A549 (cell line): Measurements from ENCODE around the gene SKI. TPM values are rescaled to one million over a fixed set of nuclear protein-coding genes. Genes with fewer than 3 reads are reported as not detected.

Experiments used
- ATAC-seq, 2 experiments: fragments of 200-7000 bp in 1 of 2; fragments of >200 bp in 1 of 2; cut with Nextera tagmentation in 1 of 2; cut with Tn5 transposase in 1 of 2; 3 replicates each; pipeline versions ENCODE4 v1.8.0 to v1.9.1; 2018 to 2020; ENCODE audit warnings: mild to moderate bottlenecking in 1 of 2, moderate library complexity in 1 of 2
- CTCF ChIA-PET: fragments of 300-600 bp; sonication (Branson Sonifier 250); formaldehyde crosslinking; extraction: SDS; loops from one replicate; lab custom pipeline; 2021; ENCODE audit warnings: antibody characterized with exemption, inconsistent platforms; lab: Yijun Ruan, JAX
- POLR2A ChIA-PET: fragments of 350-600 bp; formaldehyde crosslinking; extraction: SDS; loops from one replicate; lab custom pipeline; 2021; ENCODE audit warnings: antibody characterized with exemption, inconsistent platforms; lab: Yijun Ruan, JAX
- DNase-seq, 2 experiments: peaks; one replicate each; pipeline versions ENCODE4 v3.0.0 to v3.0.0-alpha.2; 2011 to 2016; ENCODE audit warnings: low read depth in 1 of 2, low spot score in 1 of 2
- FAIRE-seq: peaks from 2 replicates; lab custom pipeline; 2011; peaks lifted over from hg19 to GRCh38; lab: Jason Lieb, UNC
- H3K27ac ChIP-seq, 2 experiments: fragments of >200 bp; sonication (Bioruptor Twin); formaldehyde crosslinking; 3 replicates each; pipeline ENCODE4 v1.5.1; 2016 to 2017
- H3K4me1 ChIP-seq: fragments of >200 bp; sonication (Bioruptor Twin); formaldehyde crosslinking; 3 replicates; pipeline ENCODE4 v1.6.1; 2016
- H3K4me2 ChIP-seq: fragments of >200 bp; sonication (Bioruptor Twin); formaldehyde crosslinking; 3 replicates; pipeline ENCODE4 v1.6.1; 2016
- H3K4me3 ChIP-seq: fragments of >200 bp; sonication (Bioruptor Twin); formaldehyde crosslinking; 3 replicates; pipeline ENCODE4 v1.5.1; 2016
- H3K9me3 ChIP-seq: fragments of >200 bp; sonication (Bioruptor Twin); formaldehyde crosslinking; 3 replicates; pipeline ENCODE4 v1.6.1; 2016
- CBX2 ChIP-seq: fragments of 200-600 bp; sonication (generic); IDR thresholded peaks from 2 replicates; pipeline ENCODE4 v1.6.1; 2016; ENCODE audit warnings: low read depth, mild to moderate bottlenecking, borderline replicate concordance
- E2F6 ChIP-seq: IDR thresholded peaks from 2 replicates; pipeline ENCODE4 v1.6.1; 2012; ENCODE audit warnings: low read depth, borderline replicate concordance
- ELK1 ChIP-seq: fragments of 150-350 bp; IDR thresholded peaks from 2 replicates; pipeline ENCODE4 v1.6.1; 2014; ENCODE audit warnings: low read depth, mild to moderate bottlenecking, low read length
- FOSL2 ChIP-seq, 2 experiments: fragments of 450-650 bp in 1 of 2; fragments of >200 bp in 1 of 2; sonication (Bioruptor Twin) in 1 of 2; formaldehyde crosslinking; IDR thresholded peaks; 2 replicates each; pipeline versions ENCODE4 v1.5.0 to v1.6.1; 2016 to 2020; ENCODE audit warnings: mild to moderate bottlenecking in 1 of 2, moderate library complexity in 1 of 2
- HDAC2 ChIP-seq: fragments of 200-600 bp; sonication (generic); IDR thresholded peaks from 2 replicates; pipeline ENCODE4 v1.6.1; 2016
- HOXA7 ChIP-seq: fragments of 250-450 bp; sonication (Bioruptor Pico); IDR thresholded peaks from 2 replicates; pipeline ENCODE4 v1.5.0; 2020; ENCODE audit warnings: mild to moderate bottlenecking, moderate library complexity
- KDM5A ChIP-seq: fragments of 200-600 bp; sonication (generic); IDR thresholded peaks from 2 replicates; pipeline ENCODE4 v1.6.1; 2016; ENCODE audit warnings: antibody characterized with exemption, mild to moderate bottlenecking
- MAX ChIP-seq: IDR thresholded peaks from 2 replicates; pipeline ENCODE4 v1.6.1; 2012
- MYC ChIP-seq: IDR thresholded peaks from 2 replicates; pipeline ENCODE4 v1.6.1; 2012; ENCODE audit warnings: mild to moderate bottlenecking, inconsistent platforms, low read length, improper control_type of control experiment, borderline replicate concordance
- PBX3 ChIP-seq: IDR thresholded peaks from 2 replicates; pipeline ENCODE4 v1.6.1; 2012
- RAD21 ChIP-seq, 2 experiments: fragments of >200 bp in 1 of 2; sonication (Bioruptor Twin) in 1 of 2; formaldehyde crosslinking in 1 of 2; IDR thresholded peaks in 1 of 2; conservative IDR thresholded peaks in 1 of 2; 2 replicates in 1 of 2; 3 replicates in 1 of 2; pipeline ENCODE4 v1.6.1; 2012 to 2018; ENCODE audit warnings: inconsistent platforms in 1 of 2
- REST ChIP-seq: fragments of 200-600 bp; sonication (generic); IDR thresholded peaks from 2 replicates; pipeline ENCODE4 v1.6.1; 2016; ENCODE audit warnings: antibody characterized with exemption, mild to moderate bottlenecking, moderate library complexity
- RNF2 ChIP-seq: fragments of 200-600 bp; sonication (generic); IDR thresholded peaks from 2 replicates; pipeline ENCODE4 v1.6.1; 2016; ENCODE audit warnings: low read depth, mild to moderate bottlenecking, antibody characterized with exemption, moderate library complexity, borderline replicate concordance
- WGBS: methylation state at CpG from one replicate; pipeline ENCODE4 v1.1.6; 2017; ENCODE audit errors: missing lambda C conversion rate; 5-methylcytosine and 5-hydroxymethylcytosine counted together
- polyA plus RNA-seq, 4 experiments: library from polyadenylated mRNA; depleted of rRNA in 3 of 4; stranded (reverse); fragments of >200 nt; fragmentation: RNase III in 1 of 4; extraction: RNeasy Plus Mini Kit Qiagen cat#74134 plus additional on column Dnase treatment in 1 of 4; gene quantifications; 2 replicates in 3 of 4; 3 replicates in 1 of 4; pipeline ENCODE4 v1.2.3, GENCODE V29; 2011 to 2017

Gene SKI
- polyA plus RNA-seq, 2 of the 4 experiments (the other 2 are of a cell fraction) = 2.8 to 12.0 TPM

- POLR2A ChIA-PET = interaction anchor here (0.6 to 3.0 kb wide), 5 partner anchors 17 to 162 kb away, joined by 3 to 8 read pairs (median 4); partner anchors contain the start of genes FAAP20, MORN1 and RER1
These were observed 1.1 kb downstream of the SKI start for GRCh38 chr1:2229037-2229864.

More at GRCh38 chr1:2229037-2229864, 1.1 kb downstream of the SKI start:
- no peaks in the 10 kb centered on the region for H3K9me3 ChIP-seq
- ATAC-seq (peak; percentile 11 to 26; a peak in 3 of 6 replicates), FAIRE-seq (no peak), DNase-seq (peak in 1 of 2 experiments; percentile 68)
- H3K27ac ChIP-seq = peak overlapping the region; percentile 76 to 83
- CTCF ChIA-PET = interaction anchor here (1.1 to 7.6 kb wide), 7 partner anchors 17 to 155 kb away, joined by 3 to 49 read pairs (median 5); partner anchors contain the start of gene FAAP20
- TF ChIP-seq REST (no peak), MYC (no peak), HOXA7 (CRISPR knock-in tag) (no peak), CBX2 (no peak), MAX (peak; percentile 72), RNF2 (no peak), HDAC2 (no peak), RAD21 (conservative IDR thresholded peaks at IDR 0.05 in 1 of 2, IDR thresholded peaks at IDR 0.05 in 1 of 2) (peak in 1 of 2 experiments; percentile 13; a peak in 1 of 5 replicates), PBX3 (no peak), ELK1 (no peak), FOSL2 (IDR thresholded peaks at IDR 0.05) (no peak), FOSL2 (CRISPR knock-in tag; IDR thresholded peaks at IDR 0.05) (no peak), E2F6 (peak; percentile 58; the same call in 1 of the 2 replicates), KDM5A (no peak)
- H3K4me1 ChIP-seq = peaks cover 46% of the 10 kb centered on the region
- WGBS = 15% methylated on average over 12 of the region's 77 CpGs
- H3K4me3 ChIP-seq = peak overlapping the region; percentile 67
- H3K4me2 ChIP-seq = peak overlapping the region; percentile 97
